H1 (cell line): ENCODE results near the gene STARD13. TPM values are rescaled to one million over a fixed set of nuclear protein-coding genes. Genes with fewer than 3 reads are reported as not detected.

Source experiments
- EGR1 ChIP-seq: IDR thresholded peaks from 2 replicates; pipeline ENCODE4 v1.6.1; 2011; ENCODE audit warnings: low read depth, low read length, borderline replicate concordance
- KDM1A ChIP-seq: fragments of 200-600, 300-600 bp; sonication (generic); IDR thresholded peaks from 2 replicates; pipeline ENCODE4 v1.7.1; 2016; ENCODE audit warnings: mild to moderate bottlenecking, low read length, borderline replicate concordance
- MAFK ChIP-seq: IDR thresholded peaks from 2 replicates; pipeline ENCODE4 v1.6.1; 2012; ENCODE audit warnings: low read depth, mild to moderate bottlenecking, improper control_type of control experiment, low read length
- NRF1 ChIP-seq: IDR thresholded peaks from 2 replicates; pipeline ENCODE4 v1.6.1; 2011; ENCODE audit warnings: mild to moderate bottlenecking, low read depth, low read length, improper control_type of control experiment
- polyA plus RNA-seq, 7 experiments: library from polyadenylated mRNA; depleted of rRNA in 3 of 7; stranded (reverse) in 5 of 7; unstranded in 2 of 7; fragments of >200 nt in 5 of 7; fragments of 200-250 nt in 2 of 7; gene quantifications; 1 replicate in 5 of 7; 2 replicates in 1 of 7; 4 replicates in 1 of 7; pipeline versions ENCODE4 v1.2.1 to v1.2.3, GENCODE V29; 2011 to 2013; ENCODE audit warnings: missing spikeins in 2 of 7, mixed read lengths in 2 of 7
- total RNA-seq: library from RNA; stranded (reverse); fragmentation: NEBNext Ultra II Directional; extraction: Animal tissue kit (Norgen Biotek cat#: 25700); gene quantifications from 2 replicates; pipeline ENCODE4 v1.2.1, GENCODE V29; 2021
- TF ChIP-seq, protein P1 (sequence below): IDR thresholded peaks from 2 replicates; pipeline ENCODE4 v1.6.1; 2012; ENCODE audit warnings: inconsistent platforms

The STARD13 gene
- total and polyA plus RNA-seq, 2 of the 8 experiments (the other 6 are each of a cell fraction or from before 2014, with no cell fraction given), result 0.82 to 2.9 TPM

DNA sequence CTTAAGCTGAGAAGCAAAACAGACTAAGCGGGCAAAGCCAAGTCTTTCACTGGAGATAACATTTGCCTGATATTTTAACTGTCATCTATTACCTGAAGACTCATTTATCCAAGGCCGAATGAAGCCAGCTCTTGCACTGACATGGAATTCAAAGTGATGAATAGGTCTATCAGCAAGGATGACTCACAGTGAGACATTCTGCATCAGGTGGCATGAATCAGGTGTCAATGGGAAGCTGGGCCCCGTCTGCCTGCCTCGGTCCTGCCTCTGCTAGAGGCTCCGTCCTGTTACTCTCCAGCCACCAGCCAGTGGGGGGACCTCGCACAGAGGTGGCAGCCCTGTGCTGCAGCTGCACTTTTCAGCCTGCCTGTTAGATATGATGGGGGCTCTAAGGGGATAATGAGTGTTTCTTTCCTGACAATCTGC is 23.5 kb downstream of the STARD13 start (continued):
- TF ChIP-seq NRF1 (no peak), MAFK (no peak), EGR1 (no peak), KDM1A (no peak)
- TF ChIP-seq, protein P1, sequence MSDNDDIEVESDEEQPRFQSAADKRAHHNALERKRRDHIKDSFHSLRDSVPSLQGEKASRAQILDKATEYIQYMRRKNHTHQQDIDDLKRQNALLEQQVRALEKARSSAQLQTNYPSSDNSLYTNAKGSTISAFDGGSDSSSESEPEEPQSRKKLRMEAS, result no peak
- TF ChIP-seq, all 59 proteins: peak for 0
